Parathyroid adenoma (tissue), 2 donors: ENCODE results near the gene FBXL17.
A peak's percentile ranks its signal among the peaks of the same experiment; 100 is the strongest.

Experiments used
- H2AFZ ChIP-seq: fragments of 300-600 bp; sonication (generic); one replicate; pipeline ENCODE4 v1.7.0; 2017; ENCODE audit warnings: antibody characterized with exemption, mild to moderate bottlenecking
- H3K27ac ChIP-seq: fragments of 300-600 bp; sonication (generic); one replicate; pipeline ENCODE4 v1.7.0; 2017
- H3K27me3 ChIP-seq: fragments of 300-600 bp; sonication (generic); one replicate; pipeline ENCODE4 v1.7.0; 2017; ENCODE audit warnings: low read length; ENCODE audit not compliant: control insufficient read depth, insufficient read depth
- H3K36me3 ChIP-seq: fragments of 300-600 bp; sonication (generic); one replicate; pipeline ENCODE4 v1.7.0; 2017; ENCODE audit warnings: low read length; ENCODE audit not compliant: control insufficient read depth, insufficient read depth
- H3K4me1 ChIP-seq: fragments of 300-600 bp; sonication (generic); one replicate; pipeline ENCODE4 v1.7.0; 2017; ENCODE audit warnings: control low read depth
- H3K4me2 ChIP-seq: fragments of 300-600 bp; sonication (generic); one replicate; pipeline ENCODE4 v1.7.0; 2017; ENCODE audit warnings: low read length
- H3K4me3 ChIP-seq: fragments of 300-600 bp; sonication (generic); one replicate; pipeline ENCODE4 v1.7.0; 2017; ENCODE audit warnings: low read depth, low read length
- H3K79me2 ChIP-seq: fragments of 300-600 bp; sonication (generic); one replicate; pipeline ENCODE4 v1.7.0; 2017; ENCODE audit warnings: control low read depth
- H3K9ac ChIP-seq: fragments of 300-600 bp; sonication (generic); one replicate; pipeline ENCODE4 v1.7.0; 2017; ENCODE audit warnings: mild to moderate bottlenecking
- H3K9me3 ChIP-seq: fragments of 300-600 bp; sonication (generic); one replicate; pipeline ENCODE4 v1.7.0; 2017; ENCODE audit warnings: low read length; ENCODE audit not compliant: control insufficient read depth
- CTCF ChIP-seq: fragments of 300-600 bp; sonication (generic); IDR thresholded peaks from one replicate; pipeline ENCODE4 v1.7.0; 2017; ENCODE audit warnings: antibody characterized with exemption, mild to moderate bottlenecking
- donor health status: primary hyperparathyroidism.

FBXL17 gene

GRCh38 chr5:108094800-108095199 lies 287.1 kb downstream of the FBXL17 start:
- no peaks in the 10 kb centered on the region for H3K4me1 ChIP-seq

DNA sequence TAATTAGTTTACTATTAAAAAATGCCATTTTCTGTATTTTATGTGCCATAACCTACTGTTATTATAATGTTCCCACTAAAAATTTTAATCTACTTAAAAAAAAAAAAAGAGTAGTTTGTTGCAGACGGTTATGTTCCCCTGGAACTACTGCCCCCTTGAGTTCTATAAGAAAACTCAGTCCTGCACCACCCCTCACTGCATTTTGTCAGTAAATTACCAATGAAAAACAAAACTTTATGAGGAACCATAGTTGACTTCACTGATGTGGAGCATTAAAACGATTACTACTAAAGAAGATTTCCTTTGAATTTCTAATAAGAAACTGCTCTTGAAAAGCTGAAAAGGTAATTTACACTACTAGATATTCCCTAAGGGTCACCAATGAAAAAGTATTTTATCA lies 288.7 kb downstream of the FBXL17 start:
- Histone ChIP-seq H2AFZ (no peak overlapping the region), H3K27me3 (no peaks in the 10 kb centered on the region), H3K9ac (no peak overlapping the region), H3K4me2 (no peak overlapping the region), H3K36me3 (no peaks in the 10 kb centered on the region), H3K27ac (no peak overlapping the region), H3K4me3 (no peak overlapping the region), H3K79me2 (no peaks in the 10 kb centered on the region), H3K9me3 (no peaks in the 10 kb centered on the region), H3K4me1 (no peaks in the 10 kb centered on the region)
- TF ChIP-seq CTCF = peak; percentile 36

More at GRCh38 chr5:108094800-108095199, 287.1 kb downstream of the FBXL17 start:
- H3K9me3 ChIP-seq = no peaks in the 10 kb centered on the region
- no peak overlapping the region for H3K4me2 ChIP-seq
- H3K4me3 ChIP-seq = no peak overlapping the region
- H2AFZ ChIP-seq = no peak overlapping the region
- no peaks in the 10 kb centered on the region for H3K27me3 ChIP-seq
- no peak for TF ChIP-seq CTCF
- H3K9ac ChIP-seq = no peak overlapping the region
- no peaks in the 10 kb centered on the region for H3K79me2 ChIP-seq
- no peaks in the 10 kb centered on the region for H3K36me3 ChIP-seq
- H3K27ac ChIP-seq = no peak overlapping the region

DNA sequence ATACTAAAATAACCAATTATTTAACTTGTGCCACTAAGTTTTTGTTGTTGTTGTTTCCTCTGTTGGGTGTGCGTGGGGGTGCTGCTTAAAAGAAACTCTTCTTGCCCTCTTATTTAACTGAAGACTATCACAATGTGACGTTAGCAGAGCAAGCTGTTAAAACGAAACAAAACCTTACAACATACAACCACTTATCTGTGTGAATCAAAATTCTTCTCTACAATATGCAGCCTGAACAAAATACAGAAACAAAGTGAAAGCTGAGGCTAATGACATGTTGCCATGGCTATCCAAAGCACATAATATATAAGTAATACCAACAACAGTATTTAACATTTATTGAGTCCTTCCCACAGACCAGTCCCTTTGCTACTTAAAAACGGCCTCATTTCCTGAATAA lies 291.0 kb downstream of the FBXL17 start:
- H3K27me3 ChIP-seq = no peaks in the 10 kb centered on the region
- H3K9me3 ChIP-seq = no peaks in the 10 kb centered on the region
- no peaks in the 10 kb centered on the region for H3K36me3 ChIP-seq
- H3K9ac ChIP-seq = no peak overlapping the region
- no peaks in the 10 kb centered on the region for H3K79me2 ChIP-seq
- no peaks in the 10 kb centered on the region for H3K4me1 ChIP-seq
- H3K27ac ChIP-seq = no peak overlapping the region
- TF ChIP-seq CTCF = no peak
- H3K4me3 ChIP-seq = no peak overlapping the region
- H2AFZ ChIP-seq = no peak overlapping the region
- no peak overlapping the region for H3K4me2 ChIP-seq

DNA sequence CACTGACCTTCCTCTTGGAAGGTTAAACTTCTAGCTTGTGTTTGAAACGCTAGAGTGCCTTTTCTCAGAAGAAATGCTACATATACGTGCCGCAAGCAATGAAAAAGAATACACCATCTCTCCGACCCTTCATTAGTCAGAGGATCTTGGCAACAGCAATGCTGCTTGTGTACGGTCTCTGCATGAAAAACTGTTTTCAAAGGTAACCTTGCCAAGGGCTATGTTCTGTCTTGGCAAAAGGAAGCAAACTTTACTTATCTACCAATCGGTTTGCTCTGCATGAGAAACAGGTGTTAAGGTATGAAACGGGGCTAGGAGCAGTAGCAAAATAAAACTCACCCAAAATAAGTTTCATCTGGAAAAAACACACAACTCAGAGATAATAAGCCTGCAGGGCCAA lies 297.8 kb downstream of the FBXL17 start:
- Histone ChIP-seq H2AFZ (no peak overlapping the region), H3K9ac (no peak overlapping the region), H3K4me3 (peak overlapping the region; percentile 21), H3K36me3 (no peaks in the 10 kb centered on the region), H3K27ac (peak overlapping the region; percentile 6), H3K9me3 (no peaks in the 10 kb centered on the region), H3K4me1 (peaks cover 11% of the 10 kb centered on the region), H3K4me2 (peak overlapping the region; percentile 60), H3K79me2 (no peaks in the 10 kb centered on the region), H3K27me3 (no peaks in the 10 kb centered on the region)
- TF ChIP-seq CTCF = no peak

- Histone ChIP-seq H2AFZ (no peak overlapping the region), H3K9ac (no peak overlapping the region), H3K9me3 (no peaks in the 10 kb centered on the region), H3K79me2 (no peaks in the 10 kb centered on the region), H3K27me3 (no peaks in the 10 kb centered on the region), H3K36me3 (no peaks in the 10 kb centered on the region), H3K27ac (no peak overlapping the region), H3K4me3 (no peak overlapping the region), H3K4me1 (peaks cover 11% of the 10 kb centered on the region), H3K4me2 (no peak overlapping the region)
- no peak for TF ChIP-seq CTCF
Measured at GRCh38 chr5:108083232-108083631, 298.7 kb downstream of the FBXL17 start.
